ENCODE results near the gene RPA4.

- TF ChIP-seq POLR2A (IDR thresholded peaks at IDR 0.05; ENCODE audit: low read depth, low read length) (no peak), POLR2AphosphoS5 (IDR thresholded peaks at IDR 0.05; ENCODE audit: low read depth, low read length) (no peak)
Measured at GRCh38 chrX:96907516-96908272, 24.0 kb downstream of the RPA4 start.
